Spleen (tissue), 3 donors: ENCODE data around the gene MAPK10.

Source experiments
- POLR2A ChIP-seq, 3 donors: fragments of 450-650 bp; IDR thresholded peaks; one replicate each; pipeline ENCODE4 v1.5.1; 2017; ENCODE audit warnings: antibody characterized with exemption in 3 of 3, mild to moderate bottlenecking in 1 of 3
- POLR2AphosphoS5 ChIP-seq, 3 donors: sonication (generic); formaldehyde crosslinking; IDR thresholded peaks; one replicate each; pipeline ENCODE4 v1.5.1; 2017; ENCODE audit warnings: antibody characterized with exemption in 3 of 3

GRCh38 chr4:86184901-86185285 lies 175.0 kb downstream of the MAPK10 start:
- TF ChIP-seq POLR2A (IDR thresholded peaks at IDR 0.05) (no peak), POLR2AphosphoS5 (IDR thresholded peaks at IDR 0.05) (no peak)
